ENCODE results near the gene CRAT.
A peak's percentile ranks its signal among the peaks of the same experiment; 100 is the strongest.

The CRAT gene

GRCh38 chr9:129080601-129081387 is 29.8 kb downstream of the CRAT start, which contains the start of gene DOLPP1:
Gene DOLPP1 (plus strand): TSS chr9:129081111. CDS start chr9:129081132, 21 bp downstream.
- DNase-seq: peak; percentile 100

DNA sequence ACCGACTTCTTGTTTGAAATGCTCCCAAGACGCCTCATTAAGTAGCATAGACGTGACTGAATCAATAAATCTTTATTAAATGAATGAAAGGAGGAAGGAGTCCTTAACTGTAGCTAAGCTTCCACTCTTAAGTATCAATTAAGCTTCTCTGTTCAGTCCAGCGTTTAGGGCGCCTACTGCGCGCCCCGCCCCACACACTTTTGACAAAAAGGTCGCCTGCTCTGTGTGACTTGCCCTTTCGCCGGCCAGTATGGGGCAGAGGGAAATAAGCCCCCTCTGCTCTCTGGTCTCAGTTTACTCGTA is 30.3 kb downstream of the CRAT start:
- DNase-seq: no peak

DNA sequence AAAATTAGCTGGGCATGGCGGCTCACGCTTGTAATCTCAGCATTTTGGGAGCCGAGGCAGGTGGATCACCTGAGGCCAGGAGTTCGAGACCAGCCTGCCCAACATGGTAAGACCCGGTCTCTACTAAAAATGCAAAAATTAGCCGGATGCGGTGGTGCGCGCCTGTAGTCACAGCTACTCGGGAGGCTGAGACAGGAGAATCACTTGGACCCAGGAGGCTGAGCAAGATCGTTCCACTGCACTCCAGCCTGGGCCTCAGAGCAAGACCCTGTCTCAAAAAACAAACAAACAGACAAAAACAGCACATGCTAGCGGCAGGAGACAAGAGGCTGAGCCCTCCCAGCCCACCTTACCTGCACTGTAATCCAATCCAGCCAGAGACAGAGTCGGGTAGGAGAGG is 30.8 kb downstream of the CRAT start:
- no peak for DNase-seq

DNA sequence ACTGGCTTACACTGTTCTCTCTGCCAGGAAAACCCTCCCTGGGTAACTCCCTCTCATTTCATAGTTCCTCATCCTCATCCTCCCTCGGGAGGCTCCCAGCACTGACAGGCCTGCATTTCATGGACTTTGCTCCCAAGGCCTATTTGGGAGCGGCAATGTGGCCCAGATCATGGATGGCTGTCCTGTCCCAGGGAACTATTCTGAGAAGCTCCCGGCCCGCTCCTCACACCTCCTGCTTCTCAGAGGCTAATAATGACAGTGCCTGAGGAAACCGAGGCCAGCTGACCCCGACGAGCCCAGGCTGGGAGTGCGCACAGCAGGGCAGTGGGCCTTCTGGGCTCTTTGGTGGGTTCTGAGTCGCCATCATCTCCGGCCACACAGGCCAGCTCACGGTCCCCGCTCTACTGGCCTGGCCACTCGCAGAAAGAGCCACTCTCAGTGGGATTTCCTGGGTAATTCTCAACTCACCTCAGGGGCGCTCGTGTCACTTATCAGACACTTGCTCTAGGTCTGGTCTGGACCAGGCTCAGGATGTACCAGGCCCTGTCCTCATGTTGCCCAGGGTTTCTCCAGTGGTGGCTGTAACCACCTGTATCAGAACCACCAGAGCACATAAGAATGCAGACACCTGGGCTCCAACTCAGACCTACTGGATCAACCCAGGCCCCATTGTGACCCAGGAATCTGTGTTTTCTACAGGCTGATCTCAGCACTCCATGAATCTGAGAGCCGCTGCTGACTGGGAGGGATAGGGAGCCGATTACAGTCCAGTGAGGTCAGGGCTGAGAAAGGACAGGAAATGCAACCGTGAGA is 31.7 kb downstream of the CRAT start:
- DNase-seq: no peak

- DNase-seq: no peak
Measured at GRCh38 chr9:129077236-129077635, 33.4 kb downstream of the CRAT start.

DNA sequence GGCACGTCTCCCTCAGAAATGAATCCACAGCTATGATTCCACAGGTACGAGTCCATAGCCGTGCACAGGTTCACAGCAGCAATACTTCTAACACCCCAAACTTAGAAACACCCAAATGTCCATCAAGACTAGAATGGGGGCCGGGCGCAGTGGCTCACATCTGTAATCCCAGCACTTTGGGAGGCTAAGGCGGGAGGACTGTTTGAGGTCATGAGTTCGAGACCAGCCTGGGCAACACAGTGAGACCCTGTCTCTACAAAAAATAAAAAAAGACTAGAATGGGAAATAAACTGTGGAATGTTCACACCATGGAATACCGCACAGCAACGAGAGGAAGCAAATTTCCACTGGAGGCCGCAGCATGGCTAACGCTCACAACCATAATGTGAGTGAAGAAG is 34.0 kb downstream of the CRAT start:
- no peak for DNase-seq

GRCh38 chr9:129075996-129076639 is 34.5 kb downstream of the CRAT start:
- DNase-seq: no peak

DNA sequence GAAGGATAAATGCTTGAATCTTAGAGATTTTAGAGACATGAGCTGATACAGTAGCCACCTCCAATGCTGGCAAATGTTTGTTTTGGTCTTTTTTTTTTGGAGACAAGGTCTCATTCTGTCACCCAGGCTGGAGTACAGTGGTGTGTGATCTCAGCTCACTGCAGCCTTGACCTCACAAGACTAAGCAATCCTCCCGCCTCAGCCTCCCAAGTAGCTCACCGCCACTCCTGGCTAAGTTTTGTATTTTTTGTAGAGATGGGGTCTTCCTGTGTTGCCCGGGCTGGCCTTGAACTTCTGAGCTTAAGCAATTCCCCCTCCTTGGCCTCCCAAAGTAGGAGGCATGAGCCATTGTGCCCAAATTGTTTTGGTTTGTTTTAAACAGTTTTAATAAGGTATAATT is 36.5 kb downstream of the CRAT start:
- no peak for DNase-seq

DNA sequence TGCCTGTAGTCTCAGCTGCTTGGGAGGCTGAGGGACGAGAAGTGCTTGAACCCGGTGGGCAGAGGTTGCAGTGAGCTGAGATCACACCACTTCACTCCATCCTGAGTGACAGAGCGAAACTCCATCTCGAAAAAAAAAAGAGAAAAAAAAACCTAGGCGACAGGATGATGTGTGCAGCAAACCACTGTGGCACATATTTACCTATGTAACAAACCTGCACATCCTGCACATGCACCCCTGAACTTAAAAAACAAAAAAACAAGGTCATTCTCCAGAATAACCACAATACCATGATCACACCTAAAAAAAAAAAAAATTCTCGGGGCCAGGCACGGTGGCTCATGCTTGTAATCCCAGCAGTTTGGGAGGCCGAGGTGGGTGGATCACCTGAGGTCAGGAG is 37.2 kb downstream of the CRAT start:
- DNase-seq: no peak

- DNase-seq: no peak
Measured at GRCh38 chr9:129072171-129072570, 38.4 kb downstream of the CRAT start.

GRCh38 chr9:129071526-129072126 is 39.0 kb downstream of the CRAT start:
- no peak for DNase-seq

- DNase-seq: no peak
Measured at GRCh38 chr9:129070696-129071525, 39.7 kb downstream of the CRAT start.

- no peak for DNase-seq
Measured at GRCh38 chr9:129069862-129070641, 40.5 kb downstream of the CRAT start.

GRCh38 chr9:129068990-129069861 is 41.4 kb downstream of the CRAT start:
- DNase-seq: peak; percentile 56

DNA sequence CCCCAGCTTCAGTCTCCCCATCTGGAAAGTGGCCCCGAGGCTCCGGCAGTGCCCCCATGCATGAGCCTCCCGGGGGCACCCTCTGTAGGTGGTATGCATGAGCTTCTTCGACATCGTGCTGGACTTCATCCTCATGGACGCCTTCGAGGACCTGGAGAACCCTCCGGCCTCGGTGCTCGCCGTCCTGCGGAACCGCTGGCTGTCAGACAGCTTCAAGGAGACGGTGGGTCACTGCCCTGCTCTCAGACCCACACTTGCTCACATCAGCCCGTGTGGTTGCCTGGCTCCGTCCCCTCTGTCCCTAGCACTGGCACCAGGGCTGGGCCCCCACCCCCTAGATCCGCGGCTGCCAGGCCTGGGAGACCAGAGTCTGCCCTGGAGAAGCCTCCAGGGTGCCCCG is 42.5 kb downstream of the CRAT start:
- DNase-seq: no peak

DNA sequence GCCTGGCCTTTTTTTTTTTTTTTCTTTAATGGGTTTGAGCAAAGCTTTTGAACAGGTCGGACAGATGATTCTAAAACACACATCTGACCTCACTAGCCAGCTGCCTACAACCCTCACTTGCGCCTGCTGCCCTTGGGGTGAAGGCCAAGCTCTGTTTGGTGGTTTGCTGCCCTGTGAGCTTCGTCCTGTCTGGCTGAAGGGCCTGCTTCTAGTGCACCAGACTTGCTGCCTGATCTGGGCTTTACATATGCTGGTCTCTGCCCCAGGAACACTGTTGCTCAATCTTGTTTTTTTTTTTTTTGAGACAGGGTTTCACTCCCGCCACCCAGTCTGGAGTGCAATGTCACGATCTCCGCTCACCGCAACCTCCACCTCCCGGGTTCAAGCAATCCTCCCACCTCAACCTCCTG is 46.1 kb downstream of the CRAT start:
- no peak for DNase-seq

- DNase-seq: no peak
Measured at GRCh38 chr9:129063061-129063460, 47.5 kb downstream of the CRAT start.

GRCh38 chr9:129060991-129061390 is 49.6 kb downstream of the CRAT start:
- DNase-seq: no peak

DNA sequence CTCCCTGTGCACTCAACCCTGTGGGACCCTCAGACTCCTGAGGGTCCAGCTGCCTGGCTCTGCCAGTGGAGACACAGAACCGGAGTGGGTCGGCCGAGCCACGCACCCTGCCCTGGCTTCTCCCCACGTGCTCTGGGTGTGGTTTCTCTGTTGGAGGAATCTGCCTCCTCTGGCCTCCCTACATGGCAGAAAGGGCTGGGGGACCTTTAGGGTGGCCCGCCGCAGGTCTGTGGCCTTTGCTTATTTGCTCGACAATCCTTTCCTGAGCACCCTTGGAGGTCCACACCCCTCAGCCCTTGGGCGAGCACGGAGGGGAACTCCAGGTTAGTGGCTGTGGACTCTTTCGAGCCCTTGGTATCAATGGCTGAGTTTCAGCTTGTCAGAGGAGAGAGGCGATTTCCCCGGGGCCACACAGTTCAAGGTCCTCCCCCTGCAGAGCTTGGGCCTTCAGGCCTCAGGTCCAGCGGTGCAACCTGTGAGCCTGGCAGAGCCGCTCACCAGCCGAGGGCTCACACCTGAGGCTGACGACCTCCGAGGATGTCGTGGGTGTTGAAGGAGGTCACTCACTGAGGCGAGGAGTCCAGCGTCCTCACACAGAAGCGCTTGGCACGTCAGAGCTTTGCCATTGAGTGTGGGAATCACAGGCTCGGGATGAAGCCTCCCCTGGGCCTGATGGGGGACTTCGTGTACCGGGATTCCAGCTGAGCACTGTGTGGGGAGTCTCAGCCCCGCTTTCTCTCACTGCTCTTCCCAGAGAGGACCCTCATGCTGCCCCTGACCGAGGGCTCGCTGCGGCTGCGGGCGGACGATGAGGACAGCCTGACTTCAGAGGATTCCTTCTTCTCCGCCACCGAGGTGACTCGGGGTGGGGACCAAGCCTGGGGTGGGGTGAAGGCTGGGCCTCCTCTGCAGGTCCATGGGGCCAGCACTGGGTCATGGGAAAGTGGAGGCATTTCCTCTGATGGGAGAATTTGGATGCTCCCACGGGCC is 50.5 kb downstream of the CRAT start:
- no peak for DNase-seq
